ENCODE results near the gene TYROBP. TPM values are rescaled to one million over a fixed set of nuclear protein-coding genes. Genes with fewer than 3 reads are reported as not detected.
"Not testable (repeated sequence)": the region's sequence is repeated elsewhere in the genome, so short reads cannot be mapped to it uniquely, and the experiment has no call there.

The TYROBP gene
- total RNA-seq, 2 experiments from 2014 or later = 0.58 to 1.1 TPM

DNA sequence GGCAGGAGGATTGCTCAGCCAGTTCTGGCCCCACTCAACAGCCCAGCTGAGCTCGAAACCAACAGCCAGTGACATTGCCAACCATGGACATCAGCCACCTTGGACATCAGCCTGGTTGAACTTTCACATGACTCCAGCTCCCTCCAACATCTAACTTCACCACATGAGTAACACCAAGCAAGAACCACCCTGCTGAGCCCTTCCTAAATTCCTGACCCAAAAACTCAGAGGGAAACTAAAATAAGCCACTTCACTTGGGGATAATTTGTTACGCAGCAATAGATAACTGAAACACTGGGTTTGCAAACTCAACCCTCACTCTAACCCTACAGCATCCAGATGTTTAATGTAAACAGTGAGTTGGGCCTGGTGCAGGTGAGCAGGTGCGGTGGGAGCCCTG lies 17.4 kb upstream of the TYROBP start:
- CTCF ChIA-PET = interaction anchor here (1.2 kb wide), 1 partner anchor 42 kb away, joined by 3 read pairs; no protein-coding TSS in a partner anchor
- Mint-ChIP-seq H3K4me1 (peaks cover 17% of the 10 kb centered on the region), H3K4me3 (no peak overlapping the region), H3K27ac (no peak overlapping the region), H3K9me3 (peaks cover 15% of the 10 kb centered on the region), H3K27me3 (peaks cover 17% of the 10 kb centered on the region), H3K36me3 (ENCODE audit: low read depth) (peaks cover 10% of the 10 kb centered on the region)
- DNase-seq = no peak
- POLR2A ChIA-PET = interaction anchor here (1.1 to 1.3 kb wide), 3 partner anchors 20 to 128 kb away, joined by 3 to 5 read pairs (median 4); partner anchors contain the start of gene THAP8

DNA sequence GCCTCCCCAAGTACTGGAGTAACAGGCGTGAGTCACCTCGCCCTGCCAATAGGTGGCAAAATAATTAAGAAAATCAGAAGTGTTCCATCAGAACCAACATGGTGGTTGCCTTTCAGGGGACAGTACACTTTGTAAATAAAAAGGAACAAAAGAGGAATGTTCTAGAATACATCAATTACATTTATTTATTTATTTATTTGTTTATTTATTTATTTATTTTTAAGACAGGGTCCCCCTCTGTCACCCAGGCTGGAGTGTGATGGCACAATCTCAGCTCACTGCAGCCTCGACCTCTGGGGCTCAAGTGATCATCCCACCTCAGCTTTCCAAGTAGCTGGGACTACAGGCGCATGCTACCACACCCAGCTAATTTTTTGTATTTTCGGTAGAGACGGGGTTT lies 12.9 kb upstream of the TYROBP start:
- Mint-ChIP-seq H3K9me3 (peaks cover 10% of the 10 kb centered on the region), H3K27me3 (peaks cover 17% of the 10 kb centered on the region), H3K36me3 (ENCODE audit: low read depth) (peaks cover 9% of the 10 kb centered on the region), H3K4me1 (no peaks in the 10 kb centered on the region), H3K27ac (no peak overlapping the region), H3K4me3 (no peak overlapping the region)
- CTCF ChIA-PET = interaction anchor here (1.5 kb wide), 1 partner anchor 39 kb away, joined by 4 read pairs; no protein-coding TSS in a partner anchor
- POLR2A ChIA-PET = interaction anchor here (1.5 kb wide), 1 partner anchor 10 kb away, joined by 7 read pairs; no protein-coding TSS in a partner anchor
- no peak for DNase-seq

DNA sequence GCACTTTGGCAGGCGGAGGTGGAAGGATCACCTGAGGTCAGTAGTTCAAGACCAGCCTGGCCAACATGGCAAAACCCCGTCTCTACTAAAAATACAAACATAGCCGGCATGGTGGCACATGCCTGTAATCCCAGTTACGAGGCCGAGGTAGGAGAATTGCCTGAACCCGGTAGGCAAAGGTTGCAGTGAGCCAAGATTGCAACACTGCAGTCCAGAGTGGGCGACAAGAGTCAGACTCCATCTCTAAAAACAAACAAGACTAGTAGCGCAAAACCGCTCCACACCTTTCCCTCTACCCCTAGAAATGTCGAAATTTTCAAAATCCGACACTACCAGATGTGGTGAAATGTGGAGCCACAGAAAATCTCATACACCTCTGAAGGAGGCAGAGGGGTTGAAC lies 11.2 kb upstream of the TYROBP start:
- Mint-ChIP-seq H3K27me3 (peaks cover 9% of the 10 kb centered on the region), H3K27ac (no peak overlapping the region), H3K36me3 (ENCODE audit: low read depth) (no peaks in the 10 kb centered on the region), H3K9me3 (no peaks in the 10 kb centered on the region), H3K4me1 (no peaks in the 10 kb centered on the region), H3K4me3 (no peak overlapping the region)
- DNase-seq = no peak
- CTCF ChIA-PET = no interaction called here
- POLR2A ChIA-PET = no interaction called here

DNA sequence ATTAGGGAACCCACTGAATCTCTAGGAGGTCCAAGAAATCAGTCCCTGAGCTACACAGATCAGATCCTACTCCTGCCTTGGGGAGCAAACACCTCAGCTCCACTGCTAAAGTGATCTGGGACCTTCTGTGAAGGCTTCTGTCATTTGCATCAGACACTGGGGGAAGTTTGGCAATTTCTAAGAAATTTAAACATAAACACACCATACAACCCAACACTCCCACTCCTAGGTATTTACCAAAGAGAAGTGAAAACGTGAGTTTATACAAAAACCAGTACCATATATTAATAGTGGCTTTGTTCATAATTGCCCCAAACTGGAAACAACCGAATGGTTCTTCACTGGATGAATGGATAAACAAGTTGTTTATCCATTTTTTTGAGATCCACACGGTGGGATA lies 7.3 kb upstream of the TYROBP start:
- no peak for DNase-seq
- Mint-ChIP-seq H3K9me3 (no peaks in the 10 kb centered on the region), H3K27me3 (peaks cover 1% of the 10 kb centered on the region), H3K27ac (no peak overlapping the region), H3K4me3 (no peak overlapping the region), H3K4me1 (peaks cover 4% of the 10 kb centered on the region), H3K36me3 (ENCODE audit: low read depth) (no peaks in the 10 kb centered on the region)
- ChIA-PET CTCF (interaction anchor here (0.5 kb wide), 1 partner anchor 230 kb away, joined by 3 read pairs; no protein-coding TSS in a partner anchor), POLR2A (interaction anchor here (1.0 kb wide), 1 partner anchor 16 kb away, joined by 4 read pairs; no protein-coding TSS in a partner anchor)

DNA sequence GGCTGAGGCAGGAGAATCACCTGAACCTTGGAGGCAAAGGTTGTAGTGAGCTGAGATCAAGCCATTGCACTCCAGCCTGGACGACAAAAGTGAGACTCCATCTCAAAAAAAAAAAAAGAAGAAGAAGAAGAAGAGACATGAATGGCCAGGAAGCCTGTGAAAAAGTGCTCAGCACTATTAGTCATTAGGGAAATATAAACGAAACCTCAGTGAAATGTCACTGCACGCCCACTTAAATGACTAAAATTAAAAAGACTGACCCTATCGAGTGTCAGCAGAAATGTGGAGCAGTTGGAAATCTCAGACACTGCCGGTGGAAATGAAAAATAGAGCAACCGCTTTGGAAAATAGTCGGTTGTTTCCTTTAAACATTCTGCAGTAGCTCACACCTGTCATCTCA lies 5.5 kb upstream of the TYROBP start:
- no peak overlapping the region for H3K4me3 Mint-ChIP-seq
- no peaks in the 10 kb centered on the region for H3K36me3 Mint-ChIP-seq (ENCODE audit: low read depth)
- H3K9me3 Mint-ChIP-seq = no peaks in the 10 kb centered on the region
- peaks cover 1% of the 10 kb centered on the region for H3K27me3 Mint-ChIP-seq
- H3K4me1 Mint-ChIP-seq = peaks cover 8% of the 10 kb centered on the region
- ChIA-PET POLR2A (no interaction called here), CTCF (no interaction called here)
- H3K27ac Mint-ChIP-seq = no peak overlapping the region
- DNase-seq = no peak

DNA sequence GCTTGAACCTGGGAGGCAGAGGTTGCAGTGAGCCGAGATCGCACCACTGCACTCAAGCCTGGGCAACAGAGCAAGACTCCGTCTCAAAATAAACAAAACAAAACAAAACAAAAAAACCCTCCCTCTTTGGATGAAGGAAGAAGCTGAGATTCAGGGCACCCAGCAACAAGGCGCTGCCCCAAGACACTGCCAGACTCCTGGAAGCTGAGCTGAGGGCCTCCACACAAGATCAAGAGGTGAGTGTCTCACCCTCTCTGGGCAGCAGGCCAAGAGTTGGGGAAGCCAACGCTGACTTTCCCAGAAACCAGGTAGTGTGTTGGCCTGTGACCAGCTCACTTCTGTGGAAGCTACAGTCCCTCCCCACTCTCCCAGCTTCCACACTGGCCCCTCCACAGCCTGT lies 3.7 kb upstream of the TYROBP start:
- H3K27ac Mint-ChIP-seq = no peak overlapping the region
- CTCF ChIA-PET = interaction anchor here (0.7 kb wide), 1 partner anchor 28 kb away, joined by 3 read pairs; no protein-coding TSS in a partner anchor
- POLR2A ChIA-PET = interaction anchor here (0.9 to 1.2 kb wide), 3 partner anchors 11 to 19 kb away, joined by 3 to 5 read pairs (median 4); partner anchors contain the start of gene NFKBID
- H3K9me3 Mint-ChIP-seq = no peaks in the 10 kb centered on the region
- H3K4me1 Mint-ChIP-seq = peaks cover 12% of the 10 kb centered on the region
- H3K27me3 Mint-ChIP-seq = no peaks in the 10 kb centered on the region
- no peak for DNase-seq
- no peaks in the 10 kb centered on the region for H3K36me3 Mint-ChIP-seq (ENCODE audit: low read depth)
- H3K4me3 Mint-ChIP-seq = no peak overlapping the region

DNA sequence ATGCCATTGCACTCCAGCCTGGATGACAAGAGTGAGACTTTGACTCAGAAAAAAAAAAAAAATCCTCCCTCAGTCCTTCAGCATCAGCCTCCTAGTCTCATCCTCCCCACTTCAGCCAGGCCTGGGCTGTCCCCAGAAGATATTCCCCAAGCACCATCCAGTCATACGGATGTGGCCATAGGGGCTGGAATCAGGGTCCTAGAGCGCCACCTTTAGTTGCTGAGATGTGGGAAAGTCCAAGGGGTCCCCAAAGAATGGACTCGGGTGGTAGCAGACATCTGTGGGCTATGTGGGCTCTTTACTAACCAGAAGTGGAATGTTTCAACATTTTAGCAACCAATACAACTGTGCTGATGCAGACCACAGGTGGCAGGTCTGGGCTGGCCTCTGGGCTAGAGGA lies 3.1 kb upstream of the TYROBP start:
- no peaks in the 10 kb centered on the region for H3K27me3 Mint-ChIP-seq
- H3K9me3 Mint-ChIP-seq = no peaks in the 10 kb centered on the region
- H3K4me1 Mint-ChIP-seq = peaks cover 12% of the 10 kb centered on the region
- DNase-seq = no peak
- no peak overlapping the region for H3K27ac Mint-ChIP-seq
- ChIA-PET POLR2A (interaction anchor here (1.2 kb wide), 1 partner anchor 18 kb away, joined by 5 read pairs; no protein-coding TSS in a partner anchor), CTCF (interaction anchor here (0.7 kb wide), 1 partner anchor 23 kb away, joined by 3 read pairs; no protein-coding TSS in a partner anchor)
- no peak overlapping the region for H3K4me3 Mint-ChIP-seq
- no peaks in the 10 kb centered on the region for H3K36me3 Mint-ChIP-seq (ENCODE audit: low read depth)

DNA sequence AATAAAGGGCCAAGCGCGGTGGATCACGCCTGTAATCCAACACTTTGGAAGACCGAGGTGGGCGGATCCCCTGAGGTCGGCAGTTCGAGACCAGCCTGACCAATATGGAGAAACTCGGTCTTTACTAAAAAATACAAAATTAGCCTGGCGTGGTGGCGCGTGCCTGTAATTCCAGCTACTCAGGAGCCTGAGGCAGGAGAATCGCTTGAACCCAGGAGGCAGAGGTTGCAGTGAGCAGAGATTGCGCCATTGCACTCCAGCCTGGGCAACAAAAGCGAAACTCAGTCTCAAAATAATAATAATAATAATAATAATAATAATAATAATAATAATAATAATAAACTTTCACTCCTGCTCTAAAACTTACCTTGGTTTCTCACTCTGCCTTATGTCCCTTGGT lies 2.3 kb upstream of the TYROBP start:
- DNase-seq; H3K27ac Mint-ChIP-seq; POLR2A ChIA-PET; H3K4me3 Mint-ChIP-seq; H3K9me3 Mint-ChIP-seq; H3K36me3 Mint-ChIP-seq (ENCODE audit: low read depth); H3K27me3 Mint-ChIP-seq: not testable (repeated sequence)
- H3K4me1 Mint-ChIP-seq = peaks cover 12% of the 10 kb centered on the region
- CTCF ChIA-PET = interaction anchor here (0.7 kb wide), 1 partner anchor 23 kb away, joined by 3 read pairs; no protein-coding TSS in a partner anchor

DNA sequence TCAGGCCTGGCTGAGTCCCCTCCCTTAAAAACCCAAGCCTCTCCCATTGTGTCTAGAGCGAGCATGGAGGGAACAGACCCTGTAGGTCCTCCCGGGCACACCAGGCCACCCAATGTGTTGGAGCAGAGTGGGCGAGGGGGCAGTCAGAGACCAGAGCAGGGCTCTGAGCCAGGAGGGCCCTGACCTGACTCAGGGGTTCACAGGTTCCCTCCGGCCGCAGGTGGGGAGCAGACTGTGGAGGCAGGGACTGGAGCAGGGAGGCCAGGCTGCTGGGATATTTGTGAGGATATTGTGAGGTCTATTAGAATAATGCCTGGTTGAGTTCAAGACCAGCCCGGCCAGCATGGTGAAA lies 1.6 kb upstream of the TYROBP start:
- ChIA-PET CTCF (no interaction called here), POLR2A (no interaction called here)
- Mint-ChIP-seq H3K36me3 (ENCODE audit: low read depth) (no peaks in the 10 kb centered on the region), H3K4me3 (no peak overlapping the region), H3K27me3 (no peaks in the 10 kb centered on the region), H3K27ac (no peak overlapping the region), H3K4me1 (peaks cover 17% of the 10 kb centered on the region), H3K9me3 (no peaks in the 10 kb centered on the region)
- DNase-seq = no peak

DNA sequence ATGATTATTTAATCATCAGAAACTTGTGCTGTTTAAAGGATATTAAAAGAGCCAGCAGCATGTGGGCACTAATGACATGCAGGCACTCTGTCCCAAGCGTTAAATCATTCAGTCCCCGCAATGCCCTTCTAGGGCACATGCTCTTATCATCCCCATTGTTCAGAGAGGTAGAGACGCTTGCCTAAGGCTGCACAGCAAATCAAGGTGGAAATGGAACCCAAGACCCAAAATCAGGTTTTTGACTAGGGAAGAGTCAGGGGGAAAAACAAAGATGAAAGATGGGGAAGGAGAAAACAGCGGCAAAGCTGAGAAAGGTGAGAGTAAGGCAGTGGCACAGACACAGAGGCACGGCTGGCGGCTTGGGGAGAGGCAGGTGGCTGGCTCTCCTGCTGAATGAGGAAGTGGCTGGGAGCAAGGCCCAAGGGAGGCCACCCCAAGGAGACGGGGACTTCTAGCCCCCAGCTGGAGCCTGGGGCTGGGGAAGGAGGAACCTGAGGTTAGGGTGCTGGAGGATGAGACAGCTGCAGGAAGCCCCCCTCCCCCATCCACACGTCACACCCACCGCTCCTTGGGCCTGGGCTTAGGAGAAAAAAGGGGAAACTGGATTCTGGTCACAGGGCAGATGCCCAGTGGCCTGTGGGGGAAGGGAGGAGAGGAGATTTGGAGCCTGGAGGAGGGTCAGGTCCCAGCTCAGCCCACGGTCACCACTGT lies 1.0 kb upstream of the TYROBP start:
- DNase-seq = no peak
- Mint-ChIP-seq H3K9me3 (no peaks in the 10 kb centered on the region), H3K27me3 (no peaks in the 10 kb centered on the region), H3K36me3 (ENCODE audit: low read depth) (peaks cover 3% of the 10 kb centered on the region), H3K27ac (no peak overlapping the region), H3K4me1 (peaks cover 22% of the 10 kb centered on the region), H3K4me3 (no peak overlapping the region)
- ChIA-PET POLR2A (interaction anchor here (1.4 kb wide), 1 partner anchor 23 kb away, joined by 3 read pairs; no protein-coding TSS in a partner anchor), CTCF (no interaction called here)

DNA sequence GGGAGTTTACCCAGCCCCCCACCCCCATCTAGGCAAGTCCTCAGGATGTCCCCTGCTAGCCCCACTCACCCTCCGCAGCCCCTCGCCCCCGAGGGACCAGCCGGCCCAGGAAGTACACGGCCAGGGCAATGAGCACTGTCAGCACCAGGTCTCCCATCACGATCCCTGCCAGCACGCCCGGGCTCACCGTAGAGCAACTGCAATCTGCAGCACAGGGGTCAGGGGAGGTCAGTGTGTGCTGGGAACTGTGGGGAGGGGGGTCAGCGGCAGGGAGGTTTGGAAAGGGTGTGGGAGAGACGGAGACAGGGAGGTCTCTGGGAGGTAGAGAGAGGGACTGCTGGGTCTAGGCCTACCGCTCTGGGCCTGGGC lies 734 bp downstream of the TYROBP start:
- no peak overlapping the region for H3K27ac Mint-ChIP-seq
- H3K4me3 Mint-ChIP-seq = no peak overlapping the region
- POLR2A ChIA-PET = no interaction called here
- H3K9me3 Mint-ChIP-seq = no peaks in the 10 kb centered on the region
- DNase-seq = no peak
- H3K4me1 Mint-ChIP-seq = peaks cover 36% of the 10 kb centered on the region
- CTCF ChIA-PET = no interaction called here
- H3K27me3 Mint-ChIP-seq = no peaks in the 10 kb centered on the region
- H3K36me3 Mint-ChIP-seq (ENCODE audit: low read depth) = peaks cover 14% of the 10 kb centered on the region

DNA sequence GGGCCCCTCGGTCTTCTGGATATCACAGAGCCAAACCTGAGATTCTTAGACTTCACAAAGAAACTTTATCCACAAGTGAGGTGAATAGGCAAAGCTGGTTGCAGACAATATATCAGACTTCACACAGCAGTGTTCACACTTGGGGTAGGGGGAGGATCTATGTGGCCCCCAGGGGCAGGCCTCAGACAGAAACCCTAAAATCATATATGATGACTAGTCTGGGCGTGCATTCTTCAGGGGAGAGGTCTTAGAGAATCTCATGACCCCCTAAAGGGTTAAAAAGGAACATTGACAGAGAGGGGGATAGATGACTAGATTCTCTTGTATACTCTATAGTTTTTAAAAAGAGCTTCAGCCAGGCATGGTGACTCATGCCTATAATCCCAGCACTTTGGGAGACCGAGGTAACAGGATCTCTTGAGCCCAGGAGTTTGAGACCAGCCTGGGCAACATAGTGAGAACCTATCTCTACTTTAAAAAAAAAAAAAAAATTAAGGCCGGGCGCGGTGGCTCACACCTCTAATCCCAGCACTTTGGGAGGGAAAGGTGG lies 2.8 kb downstream of the TYROBP start:
- no peak overlapping the region for H3K4me3 Mint-ChIP-seq
- POLR2A ChIA-PET = interaction anchor here (1.3 kb wide), 1 partner anchor 20 kb away, joined by 5 read pairs; no protein-coding TSS in a partner anchor
- no peaks in the 10 kb centered on the region for H3K9me3 Mint-ChIP-seq
- H3K36me3 Mint-ChIP-seq (ENCODE audit: low read depth) = peaks cover 14% of the 10 kb centered on the region
- DNase-seq = no peak
- H3K4me1 Mint-ChIP-seq = peaks cover 48% of the 10 kb centered on the region
- H3K27me3 Mint-ChIP-seq = no peaks in the 10 kb centered on the region
- CTCF ChIA-PET = interaction anchor here (1.8 kb wide), 1 partner anchor 26 kb away, joined by 6 read pairs; no protein-coding TSS in a partner anchor
- no peak overlapping the region for H3K27ac Mint-ChIP-seq

DNA sequence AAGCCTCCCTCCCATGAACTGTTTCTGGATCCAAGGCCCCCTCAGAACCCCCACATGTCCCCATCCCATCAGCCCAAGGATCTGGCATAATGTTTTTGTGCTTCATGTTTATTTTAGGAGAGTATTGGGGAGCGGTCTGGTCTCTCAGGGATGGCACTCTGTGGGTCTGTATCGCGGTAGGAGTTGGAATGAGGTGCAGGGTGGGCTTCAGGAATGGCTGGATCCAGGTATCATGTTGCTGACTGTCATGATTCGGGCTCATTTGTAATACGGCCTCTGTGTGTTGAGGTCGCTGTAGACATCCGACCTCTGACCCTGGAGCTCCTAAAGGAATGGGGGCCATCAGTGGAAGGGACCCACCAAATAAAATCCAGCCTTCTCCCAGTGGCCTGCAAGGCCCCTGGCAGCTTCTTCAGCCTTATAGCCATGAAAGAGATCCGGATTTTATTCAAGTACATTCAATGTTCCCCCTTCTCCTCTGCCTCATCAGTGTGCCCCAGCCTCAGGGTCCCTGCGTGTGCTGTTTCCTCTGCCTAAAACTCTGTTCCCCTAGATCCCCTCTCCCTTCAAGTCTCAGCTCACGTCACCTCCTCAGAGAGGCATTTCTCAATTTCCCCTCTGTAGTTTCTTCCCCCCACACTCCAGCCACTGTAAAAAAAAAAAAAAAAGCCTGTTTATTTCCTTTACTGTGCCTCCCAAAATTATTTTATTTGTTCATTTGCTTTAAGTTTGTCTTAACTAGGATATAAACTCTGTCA lies 3.6 kb downstream of the TYROBP start:
- DNase-seq = no peak
- POLR2A ChIA-PET = interaction anchor here (1.3 to 2.5 kb wide), 3 partner anchors 21 to 193 kb away, joined by 4 to 43 read pairs (median 5); no protein-coding TSS in a partner anchor
- Mint-ChIP-seq H3K4me3 (peak overlapping the region; percentile 81), H3K27ac (peak overlapping the region; percentile 53), H3K27me3 (no peaks in the 10 kb centered on the region), H3K36me3 (ENCODE audit: low read depth) (peaks cover 15% of the 10 kb centered on the region), H3K4me1 (peaks cover 48% of the 10 kb centered on the region), H3K9me3 (no peaks in the 10 kb centered on the region)
- CTCF ChIA-PET = interaction anchor here (2.0 kb wide), 1 partner anchor 22 kb away, joined by 9 read pairs; no protein-coding TSS in a partner anchor
